ENCODE data around the gene SYCP1. TPM values are rescaled to one million over a fixed set of nuclear protein-coding genes. Genes with fewer than 3 reads are reported as not detected.

Gene SYCP1, protein sequence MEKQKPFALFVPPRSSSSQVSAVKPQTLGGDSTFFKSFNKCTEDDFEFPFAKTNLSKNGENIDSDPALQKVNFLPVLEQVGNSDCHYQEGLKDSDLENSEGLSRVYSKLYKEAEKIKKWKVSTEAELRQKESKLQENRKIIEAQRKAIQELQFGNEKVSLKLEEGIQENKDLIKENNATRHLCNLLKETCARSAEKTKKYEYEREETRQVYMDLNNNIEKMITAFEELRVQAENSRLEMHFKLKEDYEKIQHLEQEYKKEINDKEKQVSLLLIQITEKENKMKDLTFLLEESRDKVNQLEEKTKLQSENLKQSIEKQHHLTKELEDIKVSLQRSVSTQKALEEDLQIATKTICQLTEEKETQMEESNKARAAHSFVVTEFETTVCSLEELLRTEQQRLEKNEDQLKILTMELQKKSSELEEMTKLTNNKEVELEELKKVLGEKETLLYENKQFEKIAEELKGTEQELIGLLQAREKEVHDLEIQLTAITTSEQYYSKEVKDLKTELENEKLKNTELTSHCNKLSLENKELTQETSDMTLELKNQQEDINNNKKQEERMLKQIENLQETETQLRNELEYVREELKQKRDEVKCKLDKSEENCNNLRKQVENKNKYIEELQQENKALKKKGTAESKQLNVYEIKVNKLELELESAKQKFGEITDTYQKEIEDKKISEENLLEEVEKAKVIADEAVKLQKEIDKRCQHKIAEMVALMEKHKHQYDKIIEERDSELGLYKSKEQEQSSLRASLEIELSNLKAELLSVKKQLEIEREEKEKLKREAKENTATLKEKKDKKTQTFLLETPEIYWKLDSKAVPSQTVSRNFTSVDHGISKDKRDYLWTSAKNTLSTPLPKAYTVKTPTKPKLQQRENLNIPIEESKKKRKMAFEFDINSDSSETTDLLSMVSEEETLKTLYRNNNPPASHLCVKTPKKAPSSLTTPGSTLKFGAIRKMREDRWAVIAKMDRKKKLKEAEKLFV
- total RNA-seq = not detected in 2 replicates

DNA sequence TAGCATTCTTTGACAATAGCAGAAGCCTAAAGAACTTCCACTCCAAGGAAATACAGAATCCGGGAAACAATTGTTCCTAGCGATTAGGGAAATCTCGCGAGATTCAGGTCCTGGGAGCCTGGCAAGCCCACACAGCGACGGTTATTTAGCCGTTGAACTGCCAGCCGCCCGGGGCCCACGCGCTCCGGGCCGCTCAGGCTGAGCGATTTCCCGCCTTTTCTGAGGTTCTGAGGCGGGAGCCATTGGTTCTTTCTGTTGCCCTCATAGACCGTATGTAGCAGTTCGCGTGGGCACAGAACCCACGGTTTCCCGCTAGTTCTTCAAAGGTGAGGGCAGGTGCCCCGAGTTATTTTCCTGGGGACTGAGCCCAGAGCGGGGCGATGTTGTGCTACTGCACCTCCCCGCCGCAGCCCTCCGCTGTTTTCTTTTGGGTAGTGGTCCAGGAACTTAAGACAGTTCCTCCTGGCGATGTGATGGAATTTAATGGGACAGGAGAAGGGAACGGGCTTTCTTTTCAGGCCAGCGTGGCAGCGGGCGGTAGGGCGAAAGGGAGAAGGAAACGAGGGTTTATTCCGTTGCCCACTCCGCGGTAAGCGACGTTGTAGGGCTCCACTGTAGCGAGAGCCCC, at the start of gene SYCP1:
TSS of gene SYCP1 (plus strand) at position 171 of the 628 bp plus-strand sequence. CDS start 602 bp downstream, outside the sequence.

DNA sequence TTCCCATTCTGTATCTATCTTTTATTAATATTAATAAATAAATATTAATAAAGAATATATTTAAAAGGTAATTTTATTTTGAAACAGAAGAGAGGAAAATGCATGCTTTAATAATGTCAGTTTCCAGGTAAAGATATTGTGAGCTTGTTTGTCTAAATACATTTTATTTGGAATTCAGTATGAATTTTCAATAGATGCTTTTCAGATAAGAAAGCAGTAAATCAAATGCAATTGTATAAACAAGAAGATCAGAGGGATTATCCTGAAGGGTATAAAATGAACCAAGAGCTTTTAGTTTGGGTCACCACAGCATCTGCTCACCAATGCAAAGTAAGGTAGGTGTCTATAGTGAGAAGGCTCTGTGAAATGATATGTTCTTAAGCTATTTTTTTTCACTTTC, 174.9 kb downstream of the SYCP1 start, which contains the start of gene TSHB:
TSS of gene TSHB (plus strand) at position 301 of the 400 bp plus-strand sequence. CDS start 3,537 bp downstream, outside the sequence.

Other genes with a start within 250 kb of the SYCP1 start
- gene DENND2C, start 184.8 kb upstream of the SYCP1 start, total RNA-seq = 0.54 and 1.9 TPM in 2 replicates
- not detected in 2 replicates for gene AMPD1, start 159.3 kb upstream of the SYCP1 start, total RNA-seq
- gene NRAS, start 138.1 kb upstream of the SYCP1 start, total RNA-seq = 43.7 and 47.1 TPM in 2 replicates
- 533 and 591 TPM in 2 replicates for gene CSDE1, start 96.9 kb upstream of the SYCP1 start, total RNA-seq
- gene SIKE1, start 74.2 kb upstream of the SYCP1 start, total RNA-seq = 30.7 and 62.4 TPM in 2 replicates
- not detected in 2 replicates for gene TSHB, start 175.0 kb downstream of the SYCP1 start, total RNA-seq
- 0.16 TPM in 1 of 2 replicates, not detected in the other for gene TSPAN2, start 234.6 kb downstream of the SYCP1 start, total RNA-seq